Activated CD8-positive, alpha-beta T cell treated with anti-CD3 and anti-CD28 coated beads for 36 hours (primary cell): ENCODE results near the gene TGFB2. TPM values are rescaled to one million over a fixed set of nuclear protein-coding genes. Genes with fewer than 3 reads are reported as not detected.

Experiments
- ATAC-seq: fragments of 200-7000 bp; cut with Tn5 transposase; one replicate; pipeline ENCODE4 v1.10.0; 2021; ENCODE audit warnings: mild to moderate bottlenecking, moderate library complexity
- CTCF ChIA-PET: fragments of 350-600 bp; sonication (Branson Sonifier 250); formaldehyde crosslinking; loops from one replicate; lab custom pipeline; 2021; ENCODE audit warnings: antibody characterized with exemption; lab: Charles Lee
- POLR2A ChIA-PET: fragments of 350-600 bp; sonication (Branson Sonifier 250); formaldehyde crosslinking; loops from one replicate; lab custom pipeline; 2021; ENCODE audit warnings: antibody characterized with exemption; lab: Charles Lee
- DNase-seq: peaks from one replicate; pipeline ENCODE4 v3.0.0-alpha.2; 2020
- H3K27ac Mint-ChIP-seq: one replicate; pipeline ENCODE4 v1.8.0; 2021; ENCODE audit warnings: mild to moderate bottlenecking, mixed read lengths
- H3K27me3 Mint-ChIP-seq: one replicate; pipeline ENCODE4 v1.8.0; 2021; ENCODE audit warnings: mixed read lengths
- H3K36me3 Mint-ChIP-seq: one replicate; pipeline ENCODE4 v1.8.0; 2021; ENCODE audit warnings: low read depth, mixed read lengths
- H3K4me1 Mint-ChIP-seq: one replicate; pipeline ENCODE4 v1.8.0; 2021; ENCODE audit warnings: low read depth, mixed read lengths
- H3K4me3 Mint-ChIP-seq: one replicate; pipeline ENCODE4 v1.8.0; 2021; ENCODE audit warnings: mild to moderate bottlenecking, moderate library complexity, mixed read lengths
- H3K9me3 Mint-ChIP-seq: one replicate; pipeline ENCODE4 v1.8.0; 2021; ENCODE audit warnings: mixed read lengths
- intact Hi-C: fragments of 100-400 bp; cut with micrococcal nuclease; formaldehyde crosslinking; loops from one replicate; pipeline ENCODE4 v1.10.0; 2022
- total RNA-seq, 2 experiments: library from RNA; stranded (reverse); gene quantifications; one replicate each; pipeline ENCODE4 v1.2.3, GENCODE V29; 2021
- TF ChIP-seq, protein P1 (sequence below): fragments of 200-600 bp; IDR thresholded peaks from one replicate; pipeline ENCODE4 v1.8.0; 2022; ENCODE audit warnings: antibody characterized with exemption, mild to moderate bottlenecking

Gene TGFB2
- total RNA-seq, 2 experiments from 2014 or later: not detected

- DNase-seq (no peak), ATAC-seq (no peak)
- TF ChIP-seq, protein P1, sequence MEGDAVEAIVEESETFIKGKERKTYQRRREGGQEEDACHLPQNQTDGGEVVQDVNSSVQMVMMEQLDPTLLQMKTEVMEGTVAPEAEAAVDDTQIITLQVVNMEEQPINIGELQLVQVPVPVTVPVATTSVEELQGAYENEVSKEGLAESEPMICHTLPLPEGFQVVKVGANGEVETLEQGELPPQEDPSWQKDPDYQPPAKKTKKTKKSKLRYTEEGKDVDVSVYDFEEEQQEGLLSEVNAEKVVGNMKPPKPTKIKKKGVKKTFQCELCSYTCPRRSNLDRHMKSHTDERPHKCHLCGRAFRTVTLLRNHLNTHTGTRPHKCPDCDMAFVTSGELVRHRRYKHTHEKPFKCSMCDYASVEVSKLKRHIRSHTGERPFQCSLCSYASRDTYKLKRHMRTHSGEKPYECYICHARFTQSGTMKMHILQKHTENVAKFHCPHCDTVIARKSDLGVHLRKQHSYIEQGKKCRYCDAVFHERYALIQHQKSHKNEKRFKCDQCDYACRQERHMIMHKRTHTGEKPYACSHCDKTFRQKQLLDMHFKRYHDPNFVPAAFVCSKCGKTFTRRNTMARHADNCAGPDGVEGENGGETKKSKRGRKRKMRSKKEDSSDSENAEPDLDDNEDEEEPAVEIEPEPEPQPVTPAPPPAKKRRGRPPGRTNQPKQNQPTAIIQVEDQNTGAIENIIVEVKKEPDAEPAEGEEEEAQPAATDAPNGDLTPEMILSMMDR: no peak
- POLR2A ChIA-PET: no interaction called here
- no peaks in the 10 kb centered on the region for H3K36me3 Mint-ChIP-seq
- H3K9me3 Mint-ChIP-seq: no peaks in the 10 kb centered on the region
- no peak overlapping the region for H3K4me3 Mint-ChIP-seq
- peaks cover 5% of the 10 kb centered on the region for H3K27me3 Mint-ChIP-seq
- H3K4me1 Mint-ChIP-seq: no peaks in the 10 kb centered on the region
- H3K27ac Mint-ChIP-seq: no peak overlapping the region
- intact Hi-C loops: no loop called here
- CTCF ChIA-PET: no interaction called here
Observed at GRCh38 chr1:218444173-218444572, 99.0 kb downstream of the TGFB2 start.

DNA sequence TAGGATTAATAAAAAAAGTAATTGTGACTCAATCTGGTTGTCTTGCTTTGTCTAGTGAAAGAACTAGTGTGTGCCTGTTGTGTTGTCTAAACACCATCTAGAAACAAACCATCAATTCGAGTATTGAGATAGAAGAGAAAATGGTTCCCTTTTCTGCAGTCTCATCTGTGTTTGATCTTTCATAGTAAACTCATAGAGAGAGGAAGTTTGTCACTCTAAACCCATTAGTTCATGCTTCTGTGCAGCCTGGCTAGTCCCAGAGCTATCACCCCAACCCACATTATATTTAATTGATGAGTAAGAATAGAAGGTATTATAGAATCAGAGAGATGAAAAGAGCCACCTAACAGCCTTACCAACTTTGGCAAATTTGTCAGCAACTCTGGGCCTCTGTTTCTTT, 99.5 kb downstream of the TGFB2 start:
- H3K36me3 Mint-ChIP-seq: no peaks in the 10 kb centered on the region
- no peak overlapping the region for H3K4me3 Mint-ChIP-seq
- ATAC-seq: no peak
- ChIA-PET POLR2A (no interaction called here), CTCF (no interaction called here)
- intact Hi-C loops: no loop called here
- TF ChIP-seq, protein P1: no peak
- no peaks in the 10 kb centered on the region for H3K4me1 Mint-ChIP-seq
- peaks cover 5% of the 10 kb centered on the region for H3K27me3 Mint-ChIP-seq
- H3K27ac Mint-ChIP-seq: no peak overlapping the region
- no peak for DNase-seq
- H3K9me3 Mint-ChIP-seq: no peaks in the 10 kb centered on the region

GRCh38 chr1:218447010-218447689, 102.0 kb downstream of the TGFB2 start:
- ChIA-PET POLR2A (interaction anchor here (0.7 kb wide), 1 partner anchor 411 kb away, joined by 3 read pairs; no protein-coding TSS in a partner anchor), CTCF (no interaction called here)
- no peak for ATAC-seq
- no peaks in the 10 kb centered on the region for H3K4me1 Mint-ChIP-seq
- TF ChIP-seq, protein P1: no peak
- intact Hi-C loops: no loop called here
- DNase-seq: no peak
- no peaks in the 10 kb centered on the region for H3K36me3 Mint-ChIP-seq
- H3K4me3 Mint-ChIP-seq: no peak overlapping the region
- H3K27ac Mint-ChIP-seq: no peak overlapping the region
- H3K9me3 Mint-ChIP-seq: no peaks in the 10 kb centered on the region
- H3K27me3 Mint-ChIP-seq: peaks cover 3% of the 10 kb centered on the region

- no peak for DNase-seq
- ChIA-PET POLR2A (no interaction called here), CTCF (no interaction called here)
- Mint-ChIP-seq H3K4me1 (no peaks in the 10 kb centered on the region), H3K9me3 (no peaks in the 10 kb centered on the region), H3K36me3 (no peaks in the 10 kb centered on the region), H3K27me3 (peaks cover 9% of the 10 kb centered on the region), H3K27ac (no peak overlapping the region), H3K4me3 (no peak overlapping the region)
- intact Hi-C loops: no loop called here
- TF ChIP-seq, protein P1: no peak
- no peak for ATAC-seq
Observed at GRCh38 chr1:218451415-218451814, 106.3 kb downstream of the TGFB2 start.

GRCh38 chr1:218454700-218455282, 109.7 kb downstream of the TGFB2 start:
- POLR2A ChIA-PET: no interaction called here
- peaks cover 10% of the 10 kb centered on the region for H3K27me3 Mint-ChIP-seq
- intact Hi-C loops: no loop called here

More at GRCh38 chr1:218454700-218455282, 109.7 kb downstream of the TGFB2 start:
- TF ChIP-seq, protein P1: no peak
- ATAC-seq (no peak), DNase-seq (no peak)
- no peak overlapping the region for H3K27ac Mint-ChIP-seq
- no peaks in the 10 kb centered on the region for H3K9me3 Mint-ChIP-seq
- no peaks in the 10 kb centered on the region for H3K36me3 Mint-ChIP-seq
- CTCF ChIA-PET: no interaction called here
- no peak overlapping the region for H3K4me3 Mint-ChIP-seq
- H3K4me1 Mint-ChIP-seq: no peaks in the 10 kb centered on the region
